NCI-H82 treated with DMSO at 0.1 percent for 48 hours (cell line): ENCODE results near the gene PIK3C2B.

ENCODE experiments used
- DNase-seq: peaks from one replicate; lab custom pipeline; 2025; ENCODE audit not compliant: unreplicated experiment; lab: John Stamatoyannopoulos, UW

The PIK3C2B gene

GRCh38 chr1:204463125-204464060 is 31.2 kb downstream of the PIK3C2B start:
- no peak for DNase-seq

- DNase-seq: no peak
Observed at GRCh38 chr1:204462229-204462561, 32.4 kb downstream of the PIK3C2B start.

DNA sequence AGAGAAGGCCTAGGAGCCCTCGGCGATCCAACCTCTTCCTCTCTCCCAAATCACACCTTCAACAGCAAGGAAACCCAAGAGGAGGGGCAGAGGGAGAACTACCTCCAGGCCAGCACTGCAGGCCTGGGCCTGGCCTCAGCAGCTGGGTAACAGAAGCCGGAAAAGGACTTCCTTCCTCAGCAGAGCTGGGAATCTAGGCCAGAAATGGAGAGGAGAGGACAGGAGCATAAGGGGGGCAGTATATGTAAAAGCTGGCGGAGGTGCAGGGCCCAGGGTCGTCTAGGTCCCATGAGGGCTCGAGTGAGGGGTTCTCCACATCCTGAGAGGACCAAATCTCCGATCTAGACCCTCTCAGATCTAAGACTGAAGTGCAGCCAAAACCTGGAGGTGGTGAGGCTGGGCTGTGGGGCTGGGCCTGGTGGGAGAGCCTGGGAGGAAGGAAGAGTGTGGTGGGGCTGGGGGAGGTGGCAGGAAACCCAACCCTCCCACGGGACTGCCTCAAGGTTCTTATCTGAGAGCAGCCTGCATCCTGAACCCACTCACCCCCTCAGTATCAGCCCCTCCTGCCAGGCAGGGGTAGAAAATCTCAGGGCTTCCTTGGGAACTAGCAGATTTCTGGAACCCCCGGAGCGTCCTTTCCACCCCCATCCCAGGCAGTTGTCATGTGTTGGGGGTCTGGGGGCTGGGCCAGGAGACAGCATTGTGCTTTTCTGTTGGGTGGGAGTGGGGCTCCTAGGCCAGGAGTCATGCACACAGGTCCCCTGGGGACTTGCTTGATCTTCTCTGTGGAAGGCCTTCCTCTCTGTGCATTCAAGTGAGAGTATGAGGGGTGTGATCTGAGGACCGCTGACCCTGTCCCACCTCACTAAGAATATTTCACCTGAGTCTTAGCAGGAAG is 33.0 kb downstream of the PIK3C2B start:
- DNase-seq: no peak

- DNase-seq: no peak
Observed at GRCh38 chr1:204460346-204460745, 34.3 kb downstream of the PIK3C2B start.

GRCh38 chr1:204459706-204460105 is 34.9 kb downstream of the PIK3C2B start:
- no peak for DNase-seq

DNA sequence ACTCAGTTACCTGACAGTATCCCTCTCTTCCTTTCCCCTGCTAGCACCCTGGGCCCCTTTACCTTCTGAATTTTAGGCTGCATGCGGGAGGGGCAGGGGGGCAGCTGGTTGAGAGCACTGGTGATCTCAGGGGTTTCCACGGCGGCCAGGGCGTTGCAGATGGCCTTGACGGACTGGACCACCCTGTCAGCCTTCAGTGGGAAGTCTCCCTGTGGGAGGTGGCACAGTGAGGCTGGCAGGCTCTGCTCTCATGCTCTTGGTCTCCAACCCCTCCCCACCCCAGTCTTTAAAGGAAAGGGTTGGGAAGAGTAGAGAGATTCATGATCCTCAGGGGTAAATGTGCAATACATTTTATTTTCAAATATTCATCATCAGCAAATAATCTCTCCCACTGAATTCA is 36.9 kb downstream of the PIK3C2B start:
- DNase-seq: no peak

DNA sequence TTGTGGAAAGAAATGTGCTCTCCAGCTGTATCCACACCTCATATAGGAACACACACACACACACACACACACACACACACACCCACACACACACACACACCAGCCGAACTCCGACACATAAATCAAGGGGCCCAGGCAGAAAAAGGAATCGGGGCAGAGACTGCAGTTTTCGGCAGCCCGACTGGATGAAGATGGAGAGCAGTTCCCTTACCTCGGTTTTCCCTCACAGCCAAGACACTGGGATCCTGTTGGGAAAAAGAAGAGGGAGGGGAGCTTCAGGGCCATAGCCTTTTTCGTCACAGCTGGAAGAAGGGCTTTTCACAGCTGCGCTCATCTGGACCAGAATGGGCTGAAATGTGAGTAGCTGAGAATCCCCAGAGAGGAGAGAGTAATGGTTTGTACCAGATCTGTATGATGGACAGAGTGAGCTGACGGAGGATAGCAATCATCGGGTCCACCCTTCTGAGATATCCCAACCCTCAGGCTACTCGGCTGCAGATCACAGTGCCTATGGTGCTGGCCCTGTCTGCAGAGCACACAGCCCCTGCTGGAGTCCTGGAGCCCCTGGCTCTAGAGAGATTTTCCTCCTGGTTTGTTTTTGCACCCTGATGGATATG is 37.7 kb downstream of the PIK3C2B start:
- no peak for DNase-seq

- DNase-seq: no peak
Observed at GRCh38 chr1:204455831-204456145, 38.8 kb downstream of the PIK3C2B start.

DNA sequence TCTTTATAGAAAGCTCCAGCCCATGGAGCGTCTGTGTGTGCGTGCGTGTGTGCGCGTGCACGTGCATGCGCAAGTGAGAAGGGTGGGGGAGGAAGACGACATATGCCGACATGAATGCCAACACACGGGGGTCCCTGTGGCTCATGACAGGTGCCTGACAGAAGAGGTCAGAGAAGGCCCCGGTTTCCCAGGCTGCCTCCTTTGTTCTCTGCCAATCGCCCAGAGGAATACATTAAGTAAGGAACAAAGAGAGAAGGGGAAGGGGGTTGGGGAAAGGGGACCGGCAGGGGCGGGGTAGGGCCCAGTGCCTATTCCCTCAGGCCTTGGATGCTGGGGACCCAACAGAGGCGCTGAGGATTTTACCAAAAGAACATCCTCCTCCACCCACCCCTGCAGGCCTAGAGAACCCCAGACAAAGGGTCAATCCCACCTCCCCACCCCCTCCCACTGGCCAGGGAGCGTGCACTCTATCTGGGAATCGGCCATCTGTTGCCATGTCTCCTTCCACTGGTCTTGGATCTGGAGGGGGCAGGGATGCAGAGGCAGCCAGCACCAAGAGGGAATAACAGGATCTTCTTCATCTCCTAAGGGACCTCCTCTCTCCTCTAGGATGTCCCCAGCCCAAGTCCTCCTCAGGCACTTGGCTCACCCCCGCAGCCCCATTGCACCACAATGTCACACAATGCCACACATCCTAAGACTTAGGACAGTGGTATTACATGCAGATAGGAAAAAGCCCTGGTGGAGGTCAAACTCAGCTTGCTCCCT is 39.4 kb downstream of the PIK3C2B start:
- DNase-seq: peak; percentile 85

DNA sequence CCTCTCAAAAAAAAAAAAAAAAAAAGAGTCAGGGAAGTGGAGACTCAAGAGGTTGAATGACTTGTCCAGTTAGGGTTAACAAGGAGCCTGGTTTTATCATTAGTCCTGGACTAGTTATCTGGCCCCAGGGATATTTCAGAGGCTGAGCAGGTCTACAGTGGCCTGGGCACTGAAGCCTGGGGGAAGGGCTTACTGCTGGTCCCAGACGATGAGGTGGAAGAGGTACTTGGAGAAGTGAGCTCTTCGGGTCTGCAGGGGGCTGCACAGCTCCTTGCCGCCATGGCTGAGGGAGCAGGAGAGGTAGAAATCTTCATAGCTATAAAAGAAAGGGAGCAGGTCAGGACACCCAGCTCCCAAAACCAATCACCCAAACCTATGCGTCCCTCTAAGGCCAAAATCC is 40.1 kb downstream of the PIK3C2B start:
- no peak for DNase-seq

DNA sequence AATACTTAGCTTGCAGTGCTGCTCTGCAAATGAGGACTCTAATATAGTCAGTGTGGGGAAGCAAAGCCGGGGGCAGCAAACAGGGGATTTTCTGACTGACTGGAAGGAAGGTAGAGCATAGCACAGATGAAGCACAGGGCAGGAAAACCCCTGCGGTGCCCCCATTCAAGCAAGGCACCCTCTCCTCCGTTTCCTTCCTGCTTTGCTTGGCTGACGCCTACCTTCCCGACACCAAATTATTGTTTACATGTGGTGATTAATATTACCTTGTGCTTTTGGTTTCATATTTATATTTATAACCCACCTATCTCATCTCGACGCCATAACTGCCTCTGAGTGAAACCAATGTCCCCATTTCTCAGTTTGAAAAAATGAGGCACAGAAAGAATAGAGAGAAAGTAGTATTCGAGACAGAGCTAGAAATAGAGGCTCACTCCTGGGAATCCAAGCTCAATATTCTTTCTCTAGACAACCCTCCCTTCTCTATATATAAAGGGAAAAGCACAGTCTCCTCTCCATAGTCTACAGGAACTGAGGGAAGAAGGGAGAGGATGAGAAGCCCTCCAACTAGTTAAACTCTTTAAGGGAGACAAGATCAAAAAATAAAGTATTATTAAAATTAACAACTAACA is 41.3 kb downstream of the PIK3C2B start:
- no peak for DNase-seq

- DNase-seq: no peak
Observed at GRCh38 chr1:204451352-204452124, 43.1 kb downstream of the PIK3C2B start.

DNA sequence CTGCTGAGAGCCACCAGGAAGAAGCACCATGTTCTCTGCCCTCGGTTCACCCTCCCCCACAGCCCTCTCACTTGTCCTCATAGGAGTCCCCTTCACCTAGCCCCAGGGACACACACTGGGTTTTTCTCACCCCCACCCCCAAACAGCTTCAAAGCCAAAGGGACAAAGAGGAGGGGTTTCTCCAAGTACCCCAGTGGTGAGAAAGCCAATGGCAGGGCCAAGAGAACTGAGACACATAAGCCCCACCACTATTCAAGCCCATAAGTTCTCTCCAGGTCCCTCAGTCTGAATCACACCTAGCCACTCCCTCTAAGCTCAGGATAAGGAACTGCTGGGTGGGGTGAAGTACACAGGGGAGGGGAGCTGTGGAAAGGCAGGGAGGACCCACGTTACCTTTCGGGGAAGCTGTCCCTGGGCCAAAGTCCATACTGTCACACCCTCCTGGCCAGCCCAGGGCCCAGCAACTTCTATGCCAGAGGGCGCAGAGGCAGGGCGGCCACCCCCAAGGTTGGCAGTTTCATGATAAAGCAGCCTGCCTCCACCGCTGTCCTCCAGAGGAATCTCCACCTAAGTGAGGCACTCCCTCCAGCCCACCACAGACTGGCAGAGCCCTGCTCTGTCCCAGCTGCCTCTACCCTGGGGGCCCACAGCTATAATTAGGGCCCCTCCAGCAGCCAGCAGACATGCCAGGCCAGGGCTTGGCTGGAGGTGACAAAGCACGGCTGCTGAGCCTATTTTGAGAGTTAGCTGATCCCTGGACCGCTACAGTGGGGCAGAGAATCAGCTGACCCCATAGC is 43.9 kb downstream of the PIK3C2B start:
- DNase-seq: no peak

GRCh38 chr1:204449678-204450280 is 44.8 kb downstream of the PIK3C2B start:
- DNase-seq: no peak

DNA sequence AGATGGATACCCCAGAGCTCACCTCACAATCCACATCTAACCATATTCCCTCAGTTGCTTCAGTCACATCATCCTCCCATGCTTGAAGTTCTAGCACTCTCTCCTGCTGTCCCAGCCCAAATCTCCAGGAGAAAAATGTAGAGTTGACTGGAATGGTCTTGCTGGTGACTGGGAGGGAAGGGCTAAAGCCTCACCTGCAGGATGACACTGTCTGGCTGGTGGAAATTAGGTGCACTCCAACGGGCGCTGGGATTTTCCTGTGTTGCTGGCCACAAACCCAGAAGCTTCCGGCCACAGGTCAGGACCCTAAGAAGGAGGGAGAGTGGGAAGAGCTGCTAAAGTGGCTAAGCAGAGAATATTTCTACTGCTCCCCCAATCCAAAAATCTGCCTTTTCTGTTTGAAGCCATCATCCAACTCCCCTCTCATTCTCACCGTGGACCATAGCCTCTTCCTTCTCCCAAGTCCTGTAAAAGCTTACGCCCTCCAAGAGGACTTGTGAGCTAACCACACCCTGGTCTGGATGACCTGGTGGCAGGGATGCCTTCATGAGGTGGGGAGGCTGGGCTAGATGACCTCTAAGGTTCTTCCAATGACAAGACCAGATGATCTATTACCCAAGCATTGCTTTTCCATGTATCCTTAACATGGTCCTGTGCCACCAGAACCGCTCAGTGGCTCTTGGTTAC is 45.5 kb downstream of the PIK3C2B start:
- DNase-seq: no peak

DNA sequence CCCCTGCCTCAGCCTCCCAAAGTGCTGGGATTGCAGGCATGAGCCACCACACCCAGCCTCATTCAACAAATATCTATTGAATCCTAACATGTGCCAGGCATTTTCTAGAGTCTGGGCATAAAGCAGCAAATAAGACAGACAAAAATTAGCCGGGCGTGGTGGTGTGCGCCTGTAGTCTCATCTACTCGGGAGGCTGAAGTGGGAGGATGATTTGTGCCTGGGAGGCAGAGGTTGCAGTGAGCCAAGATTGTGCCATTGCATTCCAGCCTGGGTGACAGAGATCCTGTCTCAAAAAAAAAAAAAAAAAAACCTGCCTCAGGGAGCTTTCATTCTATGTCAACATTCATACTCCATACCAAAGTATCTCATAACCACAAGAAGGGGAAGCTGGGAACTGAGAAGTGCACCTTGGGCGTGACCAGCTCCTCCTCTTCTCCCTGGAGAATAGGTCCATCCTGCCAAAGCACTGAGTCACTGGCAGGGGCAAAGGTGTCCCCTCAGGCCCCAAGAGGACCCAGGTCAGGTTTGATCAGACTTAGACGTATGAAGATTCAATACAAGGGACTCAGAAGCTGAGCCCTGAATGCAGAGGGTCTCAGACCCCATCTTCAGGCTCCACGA is 46.2 kb downstream of the PIK3C2B start:
- DNase-seq: no peak

GRCh38 chr1:204447736-204448135 is 46.9 kb downstream of the PIK3C2B start:
- no peak for DNase-seq

GRCh38 chr1:204447190-204447589 is 47.4 kb downstream of the PIK3C2B start:
- DNase-seq: no peak
